ENCODE data around the gene HPCAL1.

The HPCAL1 gene

GRCh38 chr2:10387033-10387432 lies 84.3 kb downstream of the HPCAL1 start:
- DNase-seq (ENCODE audit: low read depth in 2 of 2): no peak

DNA sequence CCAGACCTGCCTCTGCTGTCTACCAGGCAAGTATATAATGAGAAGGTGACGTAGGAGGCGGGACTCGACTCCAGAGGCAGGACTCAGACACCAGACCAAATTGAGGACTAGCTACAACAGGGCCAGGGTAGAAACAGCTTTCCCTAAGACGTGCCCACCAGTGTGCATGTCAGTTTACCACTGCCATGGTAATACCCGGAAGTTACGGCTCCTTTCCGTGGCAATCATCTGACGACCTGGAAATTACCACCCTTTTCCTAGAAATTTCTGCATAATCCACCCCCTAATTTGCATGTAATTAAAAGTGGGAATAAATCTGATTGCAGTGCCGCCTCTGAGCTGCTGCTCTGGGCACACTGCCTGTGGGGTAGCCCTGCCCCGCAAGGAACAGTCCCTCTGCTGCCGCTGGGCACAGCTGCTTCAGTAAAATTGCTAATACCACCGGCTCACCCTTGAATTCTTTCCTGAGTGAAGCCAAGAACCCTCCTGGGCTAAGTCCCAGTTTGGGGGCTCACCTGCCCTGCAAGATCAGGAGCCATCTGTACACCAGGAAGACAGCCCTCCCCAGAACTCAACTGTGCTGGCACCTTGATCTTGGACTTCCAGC lies 86.4 kb downstream of the HPCAL1 start:
- no peak for DNase-seq (ENCODE audit: low read depth in 2 of 2)

- no peak for DNase-seq (ENCODE audit: low read depth in 2 of 2)
These were observed 86.9 kb downstream of the HPCAL1 start for GRCh38 chr2:10389573-10389972.

GRCh38 chr2:10390369-10390801 lies 87.7 kb downstream of the HPCAL1 start:
- DNase-seq (ENCODE audit: low read depth in 2 of 2): no peak

DNA sequence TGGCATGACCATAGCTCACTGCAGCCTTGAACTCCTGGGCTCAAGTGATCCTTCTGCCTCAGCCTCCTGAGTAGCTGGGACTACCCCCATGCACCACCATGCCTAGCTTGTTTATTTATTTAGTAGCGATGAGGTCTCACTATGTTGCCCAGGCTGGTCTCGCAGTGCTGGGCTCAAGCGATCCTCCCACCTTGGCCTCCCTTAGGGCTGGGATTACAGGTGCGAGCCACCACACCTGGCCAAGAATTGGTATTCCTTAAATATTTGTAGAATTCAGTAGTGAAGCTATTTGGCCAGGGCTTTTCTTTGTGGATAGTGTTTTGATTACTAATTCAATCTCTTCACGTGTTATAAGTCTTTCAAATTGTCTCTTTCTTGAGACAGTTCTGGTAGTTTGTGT lies 89.4 kb downstream of the HPCAL1 start:
- DNase-seq (ENCODE audit: low read depth in 2 of 2): no peak

- DNase-seq (ENCODE audit: low read depth in 2 of 2): no peak
These were observed 89.8 kb downstream of the HPCAL1 start for GRCh38 chr2:10392548-10392947.

- no peak for DNase-seq (ENCODE audit: low read depth in 2 of 2)
These were observed 90.4 kb downstream of the HPCAL1 start for GRCh38 chr2:10392951-10393639.

- no peak for DNase-seq (ENCODE audit: low read depth in 2 of 2)
These were observed 90.9 kb downstream of the HPCAL1 start for GRCh38 chr2:10393640-10393982.

- DNase-seq (ENCODE audit: low read depth in 2 of 2): no peak
These were observed 93.2 kb downstream of the HPCAL1 start for GRCh38 chr2:10395893-10396292.

DNA sequence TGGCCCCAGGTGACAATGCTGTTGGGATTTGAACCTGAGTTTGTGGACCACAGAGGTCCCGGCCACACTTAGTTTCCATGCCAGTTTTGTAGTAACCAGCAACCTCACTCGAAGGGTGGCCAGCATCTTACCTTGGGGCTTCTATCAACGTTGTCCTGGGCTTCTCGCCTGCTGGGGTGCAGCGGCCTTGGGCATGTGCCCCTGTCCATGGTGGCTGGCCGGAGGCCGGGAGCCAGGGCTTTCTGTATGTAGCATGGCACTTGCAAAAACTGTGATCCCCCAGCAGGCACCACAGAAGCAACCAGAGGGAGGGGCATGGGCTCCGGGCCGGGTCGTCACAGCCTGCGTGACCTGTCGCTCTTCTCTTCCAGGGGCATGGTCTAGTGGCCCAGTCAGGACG lies 93.8 kb downstream of the HPCAL1 start:
- DNase-seq (ENCODE audit: low read depth in 2 of 2): no peak

DNA sequence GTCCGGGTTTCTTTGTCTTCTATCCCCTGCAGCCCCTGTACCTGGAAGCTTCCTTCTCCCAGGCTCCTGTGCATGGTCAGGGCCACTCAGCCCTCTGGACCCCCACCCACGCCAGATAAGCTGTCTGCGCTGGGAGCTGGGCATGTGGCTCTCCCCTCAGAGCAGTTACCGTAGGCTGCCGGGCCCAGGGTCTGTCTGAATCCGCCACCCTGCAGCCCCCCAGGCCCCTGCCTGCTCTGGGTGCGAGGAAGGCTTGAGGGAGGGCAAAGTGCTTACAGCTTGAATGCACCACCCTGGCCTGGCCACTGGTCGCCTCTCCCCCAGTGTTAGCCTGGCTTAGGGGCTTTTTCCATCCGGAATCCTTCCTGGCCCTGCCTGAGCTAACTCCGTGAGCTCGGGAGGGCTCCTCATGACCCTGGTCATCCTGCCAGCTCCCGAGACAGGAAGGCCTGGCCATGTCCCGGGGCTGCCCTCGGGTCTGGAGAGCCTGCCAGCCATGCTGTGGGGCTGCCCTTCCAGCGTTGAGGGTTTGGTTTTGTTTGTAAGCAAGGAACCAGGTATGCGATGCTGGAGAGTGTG lies 94.7 kb downstream of the HPCAL1 start:
- no peak for DNase-seq (ENCODE audit: low read depth in 2 of 2)

- DNase-seq (ENCODE audit: low read depth in 2 of 2): no peak
These were observed 95.2 kb downstream of the HPCAL1 start for GRCh38 chr2:10397878-10398277.

DNA sequence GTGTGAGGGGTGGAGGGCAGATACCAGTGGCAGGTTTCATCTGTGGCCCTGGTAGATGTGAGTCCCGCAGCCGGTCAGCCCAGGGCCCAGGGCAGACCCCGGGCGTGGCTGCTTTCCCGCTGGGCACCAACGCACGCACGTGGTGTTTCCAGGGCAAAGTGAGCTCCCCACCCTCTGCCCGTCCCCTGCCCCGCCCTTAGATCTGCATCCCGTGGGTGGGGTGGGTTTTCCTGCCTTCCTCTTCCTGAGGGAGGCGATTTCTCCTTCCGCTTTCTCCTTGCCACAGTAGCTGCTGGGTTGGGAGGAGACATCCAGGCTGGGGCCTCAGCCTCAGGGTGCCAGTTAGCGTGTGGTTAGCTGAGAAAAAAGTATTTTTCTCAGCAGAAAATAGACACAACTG lies 95.8 kb downstream of the HPCAL1 start:
- no peak for DNase-seq (ENCODE audit: low read depth in 2 of 2)

- DNase-seq (ENCODE audit: low read depth in 2 of 2): no peak
These were observed 96.7 kb downstream of the HPCAL1 start for GRCh38 chr2:10399358-10399757.

GRCh38 chr2:10400002-10400401 lies 97.3 kb downstream of the HPCAL1 start:
- DNase-seq (ENCODE audit: low read depth in 2 of 2): no peak

GRCh38 chr2:10400568-10400977 lies 97.9 kb downstream of the HPCAL1 start:
- peak; percentile 51 to 57 for DNase-seq (ENCODE audit: low read depth in 2 of 2)

- DNase-seq (ENCODE audit: low read depth in 2 of 2): no peak
These were observed 98.6 kb downstream of the HPCAL1 start for GRCh38 chr2:10400978-10401951.

- DNase-seq (ENCODE audit: low read depth in 2 of 2): no peak
These were observed 99.4 kb downstream of the HPCAL1 start for GRCh38 chr2:10402062-10402585.

DNA sequence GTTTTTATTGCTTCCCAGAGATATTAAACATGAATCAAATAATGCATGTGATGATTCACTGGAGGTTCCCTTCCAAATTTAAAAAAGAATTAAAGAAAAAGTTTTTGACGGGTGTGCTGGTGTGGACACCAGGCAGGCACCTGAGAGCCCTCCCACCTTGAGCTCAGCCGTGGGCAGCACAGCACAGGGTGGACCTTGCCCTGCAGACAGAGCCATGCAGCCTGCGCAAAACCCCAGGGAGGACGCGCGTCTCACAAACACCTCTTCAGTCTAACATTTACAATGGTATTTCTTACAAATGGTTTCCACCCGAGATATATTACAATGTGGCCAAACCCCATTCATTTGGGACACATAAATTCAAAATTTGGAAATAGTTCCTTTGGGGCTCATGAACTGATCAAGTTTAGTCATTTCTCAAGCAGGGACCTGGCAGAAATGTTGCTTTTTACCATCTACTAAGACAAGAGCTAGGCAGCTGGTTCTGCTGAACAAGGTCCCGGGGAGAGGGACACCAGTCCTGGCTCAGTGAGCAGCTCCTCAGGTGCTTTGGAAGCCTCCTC lies 100.0 kb downstream of the HPCAL1 start:
- DNase-seq (ENCODE audit: low read depth in 2 of 2): no peak

GRCh38 chr2:10404324-10405143 lies 101.8 kb downstream of the HPCAL1 start:
- DNase-seq (ENCODE audit: low read depth in 2 of 2): no peak

- DNase-seq (ENCODE audit: low read depth in 2 of 2): no peak
These were observed 102.7 kb downstream of the HPCAL1 start for GRCh38 chr2:10405448-10405847.
